Rectal smooth muscle tissue (tissue), 1 donor: ENCODE measurements around the gene KCNIP1.
"Not testable (repeated sequence)": the region's sequence is repeated elsewhere in the genome, so short reads cannot be mapped to it uniquely, and the experiment has no call there.

ENCODE experiments used
- H3K27ac ChIP-seq: one replicate; pipeline ENCODE4 v1.7.0; 2013; ENCODE audit warnings: low read depth, low read length, inconsistent platforms
- H3K27me3 ChIP-seq: one replicate; pipeline ENCODE4 v1.7.0; 2013; ENCODE audit warnings: low read length; ENCODE audit not compliant: control insufficient read depth, insufficient read depth
- H3K36me3 ChIP-seq: one replicate; pipeline ENCODE4 v1.7.0; 2013; ENCODE audit warnings: low read length; ENCODE audit not compliant: control insufficient read depth, insufficient read depth
- H3K4me1 ChIP-seq: one replicate; pipeline ENCODE4 v1.7.0; 2013; ENCODE audit warnings: low read length; ENCODE audit not compliant: control insufficient read depth, insufficient read depth
- H3K4me3 ChIP-seq: one replicate; pipeline ENCODE4 v1.7.0; 2013; ENCODE audit warnings: low read length
- H3K9ac ChIP-seq: one replicate; pipeline ENCODE4 v1.7.0; 2013; ENCODE audit warnings: low read length

Gene KCNIP1

GRCh38 chr5:170746075-170746960 lies 242.5 kb downstream of the KCNIP1 start:
- H3K4me3 ChIP-seq = no peak overlapping the region
- no peak overlapping the region for H3K9ac ChIP-seq
- peaks cover 7% of the 10 kb centered on the region for H3K4me1 ChIP-seq
- no peak overlapping the region for H3K27ac ChIP-seq
- peaks cover 6% of the 10 kb centered on the region for H3K27me3 ChIP-seq
- no peaks in the 10 kb centered on the region for H3K36me3 ChIP-seq

GRCh38 chr5:170746961-170747340 lies 243.1 kb downstream of the KCNIP1 start:
- Histone ChIP-seq H3K4me1 (peaks cover 7% of the 10 kb centered on the region), H3K36me3 (no peaks in the 10 kb centered on the region), H3K27me3 (peaks cover 6% of the 10 kb centered on the region), H3K27ac (no peak overlapping the region), H3K9ac (no peak overlapping the region), H3K4me3 (no peak overlapping the region)

DNA sequence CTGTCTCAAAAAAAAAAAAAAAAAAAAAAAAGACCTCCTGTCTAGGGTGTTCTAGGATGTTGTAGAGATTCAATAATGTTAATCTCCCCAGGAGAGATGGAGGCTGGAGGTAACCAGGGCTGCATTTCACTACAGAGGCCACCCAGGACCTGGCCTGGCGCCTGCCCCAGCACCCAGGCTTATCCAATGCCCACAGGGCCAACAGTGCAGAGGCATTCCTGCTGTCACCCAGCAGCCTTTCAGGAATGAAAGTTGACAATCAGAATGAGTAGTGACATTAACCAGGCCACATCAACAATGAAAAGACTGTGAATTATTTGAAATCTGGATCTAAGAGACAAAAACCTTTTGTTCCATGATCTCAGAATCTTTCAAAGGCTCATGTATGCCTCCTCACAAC lies 243.5 kb downstream of the KCNIP1 start:
- peaks cover 7% of the 10 kb centered on the region for H3K4me1 ChIP-seq
- no peak overlapping the region for H3K4me3 ChIP-seq
- H3K36me3 ChIP-seq = no peaks in the 10 kb centered on the region
- H3K9ac ChIP-seq = no peak overlapping the region
- H3K27me3 ChIP-seq = peaks cover 6% of the 10 kb centered on the region
- no peak overlapping the region for H3K27ac ChIP-seq

GRCh38 chr5:170747851-170748250 lies 244.0 kb downstream of the KCNIP1 start:
- H3K27ac ChIP-seq = no peak overlapping the region
- peaks cover 10% of the 10 kb centered on the region for H3K4me1 ChIP-seq
- H3K4me3 ChIP-seq = no peak overlapping the region
- no peak overlapping the region for H3K9ac ChIP-seq
- no peaks in the 10 kb centered on the region for H3K36me3 ChIP-seq
- peaks cover 6% of the 10 kb centered on the region for H3K27me3 ChIP-seq

DNA sequence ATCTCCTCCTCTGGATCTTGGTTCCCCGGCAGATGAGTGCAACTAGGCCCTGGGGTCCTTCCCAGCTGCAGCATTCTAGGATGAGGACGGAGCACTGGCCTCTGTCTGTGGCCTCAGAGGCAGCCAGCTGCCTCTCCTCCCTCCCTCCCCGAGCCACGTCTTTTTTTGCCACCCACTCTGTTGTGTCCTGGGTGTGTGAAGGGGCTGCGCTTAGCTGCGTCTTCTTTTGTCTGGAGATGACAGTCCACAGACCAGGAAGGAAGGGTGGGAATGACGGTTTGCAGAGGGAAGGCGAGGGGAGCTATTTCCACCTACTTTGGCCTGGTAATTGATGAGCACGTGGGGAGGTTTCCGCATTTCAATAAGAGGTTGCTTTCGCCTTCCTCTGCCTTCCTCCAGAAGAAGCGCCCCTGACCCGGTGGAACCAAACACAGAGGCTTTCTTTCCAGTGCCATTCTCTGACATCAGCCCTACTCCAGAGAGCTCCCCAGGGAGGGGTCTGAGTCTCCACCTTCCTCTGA lies 245.2 kb downstream of the KCNIP1 start:
- Histone ChIP-seq H3K9ac (no peak overlapping the region), H3K4me3 (no peak overlapping the region), H3K36me3 (no peaks in the 10 kb centered on the region), H3K27ac (no peak overlapping the region), H3K27me3 (peaks cover 6% of the 10 kb centered on the region), H3K4me1 (peaks cover 10% of the 10 kb centered on the region)

- H3K36me3 ChIP-seq = no peaks in the 10 kb centered on the region
- H3K27ac ChIP-seq = no peak overlapping the region
- no peak overlapping the region for H3K9ac ChIP-seq
- H3K4me3 ChIP-seq = no peak overlapping the region
- H3K4me1 ChIP-seq = peaks cover 10% of the 10 kb centered on the region
- H3K27me3 ChIP-seq = peaks cover 4% of the 10 kb centered on the region
Measured at GRCh38 chr5:170749911-170750431, 246.2 kb downstream of the KCNIP1 start.

DNA sequence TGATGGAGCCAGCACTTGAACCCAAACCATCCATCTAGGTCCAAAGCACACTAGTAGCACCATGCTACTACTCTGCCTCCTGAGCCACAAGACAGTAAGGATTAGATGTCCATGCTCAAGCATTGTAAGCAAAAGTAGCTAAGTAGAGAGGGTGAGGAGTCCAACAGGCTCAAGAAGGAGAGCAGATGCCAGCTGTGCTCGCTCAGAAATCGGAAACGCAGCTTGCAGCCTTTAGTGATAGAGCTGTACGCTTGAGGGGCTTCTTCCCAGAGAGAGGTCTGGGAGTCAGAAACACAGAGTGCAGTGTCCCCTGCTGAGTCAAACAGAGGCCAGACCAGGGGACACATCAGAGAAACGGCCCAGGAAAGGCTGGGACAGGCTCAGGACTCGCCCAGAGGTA lies 247.0 kb downstream of the KCNIP1 start:
- no peak overlapping the region for H3K27ac ChIP-seq

GRCh38 chr5:170751631-170752030 lies 247.8 kb downstream of the KCNIP1 start:
- Histone ChIP-seq H3K27ac (no peak overlapping the region), H3K4me3 (no peak overlapping the region), H3K36me3 (no peaks in the 10 kb centered on the region), H3K4me1 (peaks cover 2% of the 10 kb centered on the region), H3K27me3 (no peaks in the 10 kb centered on the region), H3K9ac (no peak overlapping the region)

More for the DNA sequence above, 247.0 kb downstream of the KCNIP1 start:
- no peak overlapping the region for H3K9ac ChIP-seq
- no peaks in the 10 kb centered on the region for H3K27me3 ChIP-seq
- H3K4me1 ChIP-seq = peaks cover 3% of the 10 kb centered on the region
- no peaks in the 10 kb centered on the region for H3K36me3 ChIP-seq
- no peak overlapping the region for H3K4me3 ChIP-seq

DNA sequence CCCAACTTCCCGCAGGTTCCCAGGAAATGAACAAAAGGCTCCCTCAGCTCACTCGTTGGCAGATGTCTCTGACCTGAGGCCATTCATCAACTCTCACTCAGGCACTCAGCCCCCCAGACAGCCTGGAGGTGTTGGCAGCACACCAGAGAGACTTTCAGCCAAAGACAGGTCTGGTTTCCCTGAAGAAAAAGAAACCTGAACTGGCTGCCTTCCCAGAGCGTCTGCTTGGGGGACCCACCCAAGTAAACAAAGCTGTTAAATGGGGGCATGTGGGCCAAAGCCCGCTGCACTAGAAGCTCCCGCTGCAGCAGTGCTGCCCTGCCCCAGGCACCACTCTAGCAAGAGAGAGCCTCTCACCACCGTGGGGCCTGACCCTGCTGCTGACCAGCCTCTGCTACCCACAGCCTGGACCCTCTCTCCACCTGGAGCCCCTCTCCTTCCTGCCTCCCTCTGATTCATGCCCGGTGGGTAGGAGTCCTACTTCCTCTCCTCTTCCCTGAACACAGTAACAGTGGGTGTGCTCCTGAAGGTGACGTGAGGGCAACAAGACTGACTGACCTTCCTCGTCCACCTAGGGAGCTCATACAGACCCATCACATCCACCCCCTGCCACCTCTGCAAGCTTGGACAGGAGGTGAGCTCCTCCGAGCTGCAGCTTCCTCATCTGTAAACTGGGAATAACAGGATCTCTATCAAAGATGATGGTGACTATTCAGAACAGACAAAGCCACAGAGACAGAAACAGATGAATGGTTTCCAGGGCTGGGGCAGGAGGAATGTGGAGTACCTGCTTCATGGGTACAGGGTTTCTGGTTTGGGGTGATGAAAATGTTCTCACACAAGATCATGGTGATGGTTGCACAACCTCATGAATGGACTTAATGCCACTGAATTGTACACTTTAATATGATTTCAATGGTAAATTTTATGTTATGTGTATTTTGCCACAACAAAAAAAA lies 248.7 kb downstream of the KCNIP1 start:
- Histone ChIP-seq H3K36me3 (no peaks in the 10 kb centered on the region), H3K4me1 (peaks cover 4% of the 10 kb centered on the region), H3K27me3 (no peaks in the 10 kb centered on the region), H3K27ac (no peak overlapping the region), H3K9ac (no peak overlapping the region), H3K4me3 (no peak overlapping the region)

GRCh38 chr5:170753311-170753710 lies 249.5 kb downstream of the KCNIP1 start:
- H3K27me3 ChIP-seq = no peaks in the 10 kb centered on the region

GRCh38 chr5:170754508-170754907 lies 250.7 kb downstream of the KCNIP1 start:
- H3K9ac ChIP-seq, H3K4me1 ChIP-seq, H3K27ac ChIP-seq, H3K27me3 ChIP-seq, H3K4me3 ChIP-seq, H3K36me3 ChIP-seq: not testable (repeated sequence)

More at GRCh38 chr5:170753311-170753710, 249.5 kb downstream of the KCNIP1 start:
- no peak overlapping the region for H3K9ac ChIP-seq
- H3K4me3 ChIP-seq = no peak overlapping the region
- H3K36me3 ChIP-seq = no peaks in the 10 kb centered on the region
- no peak overlapping the region for H3K27ac ChIP-seq
- peaks cover 4% of the 10 kb centered on the region for H3K4me1 ChIP-seq
